Brain microvascular endothelial cell (primary cell): ENCODE data around the gene MGAT3.

Experiments
- DNase-seq: peaks from one replicate; pipeline ENCODE4 v3.0.0-alpha.2; 2020
- H3K27ac ChIP-seq: fragments of 250-450 bp; sonication (Bioruptor Pico); 2 replicates; pipeline ENCODE4 v1.5.1; 2020; ENCODE audit warnings: mild to moderate bottlenecking, moderate library complexity
- H3K27me3 ChIP-seq: fragments of 250-450 bp; sonication (Bioruptor Pico); replicated peaks from 2 replicates; pipeline ENCODE4 v1.5.1; 2020; ENCODE audit warnings: mild to moderate bottlenecking
- H3K36me3 ChIP-seq: fragments of 250-450 bp; sonication (Bioruptor Pico); replicated peaks from 2 replicates; pipeline ENCODE4 v1.5.1; 2020; ENCODE audit warnings: mild to moderate bottlenecking
- H3K4me3 ChIP-seq: 2 replicates; pipeline ENCODE4 v1.5.1; 2011; ENCODE audit warnings: low read depth, mild to moderate bottlenecking, control low read depth, low read length, moderate library complexity
- CTCF ChIP-seq: IDR thresholded peaks from 2 replicates; pipeline ENCODE4 v1.5.1; 2011; ENCODE audit warnings: low read depth, mild to moderate bottlenecking, moderate library complexity, low read length, control low read depth, inconsistent platforms; ENCODE audit errors: missing control alignments
- in situ Hi-C: cut with HindIII; loops from 2 replicates; pipeline ENCODE4 v1.10.0; 2017; ENCODE audit warnings: low sequenced_read_pairs, low pct_ligation_motif_present

The MGAT3 gene

GRCh38 chr22:39426380-39427043 is 30.3 kb upstream of the MGAT3 start:
- TF ChIP-seq CTCF = no peak
- Histone ChIP-seq H3K27me3 (no peaks in the 10 kb centered on the region), H3K27ac (no peak overlapping the region), H3K4me3 (no peak overlapping the region), H3K36me3 (peaks cover 16% of the 10 kb centered on the region)
- DNase-seq = no peak
- in situ Hi-C loops = no loop called here

DNA sequence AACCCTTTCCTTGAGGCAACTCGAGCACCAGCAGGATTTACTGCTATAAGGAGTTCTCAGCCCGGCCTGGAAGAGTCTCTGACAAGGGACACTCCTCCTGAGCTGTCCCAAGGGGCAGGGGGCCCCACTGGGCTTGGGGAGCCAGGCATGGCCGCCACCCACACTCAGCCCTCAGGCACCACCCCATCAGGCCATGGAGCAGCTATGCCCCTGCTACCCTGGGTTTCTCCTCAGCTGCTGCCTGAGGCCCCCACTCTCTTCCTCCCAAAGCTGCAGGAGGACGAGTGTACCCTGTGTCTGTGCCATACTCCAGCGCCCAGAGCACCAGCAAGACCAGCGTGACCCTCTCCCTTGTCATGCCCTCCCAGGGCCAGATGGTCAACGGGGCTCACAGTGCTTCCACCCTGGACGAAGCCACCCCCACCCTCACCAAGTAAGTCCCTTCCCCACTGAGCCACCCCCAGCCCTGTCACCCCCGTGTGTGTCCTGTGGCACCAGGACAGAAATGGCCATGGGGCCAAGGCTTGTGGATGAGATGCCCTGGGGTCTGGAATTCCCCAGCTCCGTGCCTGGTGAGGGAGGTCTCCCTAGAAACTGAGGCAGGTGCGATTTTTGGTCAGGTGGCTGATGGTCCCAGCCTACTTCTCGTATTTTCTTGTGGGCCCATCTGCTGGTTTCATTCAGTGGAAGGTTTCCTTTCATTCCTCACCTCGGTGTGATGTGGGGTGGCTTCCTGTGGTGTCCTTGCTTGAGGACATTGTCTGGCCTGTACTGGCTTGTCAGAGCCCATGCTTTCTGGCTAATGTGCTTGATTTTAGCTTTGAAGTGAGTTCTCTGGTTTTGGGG is 28.8 kb upstream of the MGAT3 start:
- no peak overlapping the region for H3K4me3 ChIP-seq
- peaks cover 10% of the 10 kb centered on the region for H3K36me3 ChIP-seq
- in situ Hi-C loops = no loop called here
- H3K27me3 ChIP-seq = no peaks in the 10 kb centered on the region
- no peak for TF ChIP-seq CTCF
- no peak overlapping the region for H3K27ac ChIP-seq
- DNase-seq = no peak

GRCh38 chr22:39428597-39429071 is 28.2 kb upstream of the MGAT3 start:
- Histone ChIP-seq H3K27ac (no peak overlapping the region), H3K27me3 (no peaks in the 10 kb centered on the region), H3K4me3 (no peak overlapping the region), H3K36me3 (peaks cover 9% of the 10 kb centered on the region)
- in situ Hi-C loops = no loop called here
- no peak for TF ChIP-seq CTCF
- DNase-seq = peak; percentile 40

DNA sequence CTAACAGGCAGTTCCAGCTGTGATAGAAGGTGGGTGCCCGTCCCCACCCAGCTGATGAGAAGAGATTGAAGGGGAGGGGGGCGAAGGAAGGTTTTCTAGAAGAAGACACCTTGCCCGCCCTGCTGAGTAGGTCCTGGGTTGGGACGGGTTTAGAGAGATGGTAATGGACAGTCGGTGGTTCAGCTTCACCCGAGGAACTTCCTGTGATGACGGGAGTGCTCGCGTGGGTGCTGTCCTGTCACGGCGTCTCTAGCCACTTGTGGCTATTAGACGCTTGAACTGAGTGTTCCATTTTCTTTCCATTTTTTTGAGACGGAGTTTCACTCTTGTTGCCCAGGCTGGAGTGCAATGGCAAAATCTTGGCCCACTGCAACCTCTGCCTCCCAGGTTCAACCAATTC is 27.6 kb upstream of the MGAT3 start:
- DNase-seq = no peak
- no peak overlapping the region for H3K4me3 ChIP-seq
- H3K27me3 ChIP-seq = no peaks in the 10 kb centered on the region
- H3K27ac ChIP-seq = no peak overlapping the region
- peaks cover 6% of the 10 kb centered on the region for H3K36me3 ChIP-seq
- in situ Hi-C loops = no loop called here
- no peak for TF ChIP-seq CTCF

GRCh38 chr22:39429916-39430575 is 26.8 kb upstream of the MGAT3 start:
- no peak for DNase-seq
- Histone ChIP-seq H3K4me3 (no peak overlapping the region), H3K27ac (no peak overlapping the region), H3K27me3 (no peaks in the 10 kb centered on the region), H3K36me3 (peaks cover 4% of the 10 kb centered on the region)
- no peak for TF ChIP-seq CTCF
- in situ Hi-C loops = no loop called here
